Measurements from ENCODE around the gene SIDT2. TPM values are rescaled to one million over a fixed set of nuclear protein-coding genes. Genes with fewer than 3 reads are reported as not detected.

SIDT2 gene
- total and polyA plus RNA-seq, 2 of the 13 experiments (the other 11 are each of a cell fraction or from before 2014, with no cell fraction given): 11.5 to 28.0 TPM

GRCh38 chr11:117180020-117180419, 1.5 kb downstream of the SIDT2 start:
- POLR2A ChIA-PET: interaction anchor here (0.8 to 2.4 kb wide), 4 partner anchors 19 to 388 kb away, joined by 3 to 41 read pairs (median 4); partner anchors contain the start of genes APOA1, APOA5, PAFAH1B2 and TAGLN
- peaks cover 3 to 12% of the 10 kb centered on the region in 2 experiments; a peak in 4 of 5 replicates for H3K36me3 ChIP-seq (replicated peaks in 1 of 2; ENCODE audit: control insufficient read depth in 1 of 2, insufficient read depth in 2 of 2, low read length in 2 of 2)
- intact Hi-C loops (cut with micrococcal nuclease; ENCODE audit: unreplicated experiment): no loop called here
- in situ Hi-C loops (cut with HindIII; ENCODE audit: extremely low pct_ligation_motif_present, low pct_unique_long_range_greater_than_20kb): loop anchor here (5.0 kb wide), 1 partner anchor 42 kb away; no protein-coding TSS in a partner anchor
- peaks cover 48% of the 10 kb centered on the region for H3K4me1 ChIP-seq (ENCODE audit: insufficient read depth, low read length)
- CTCF ChIA-PET (ENCODE audit: low intra/inter-chr PET ratio, low total read pairs): interaction anchor here (1.6 to 1.9 kb wide), 2 partner anchors 47 to 52 kb away, joined by 7 to 32 read pairs; partner anchors contain the start of genes PCSK7 and RNF214
- TSS peak; percentile 53 for BruUV-seq (replicated peaks)
- H4K20me1 ChIP-seq (ENCODE audit: insufficient read depth, low read length): no peaks in the 10 kb centered on the region; the same call in 1 of the 2 replicates
- peak overlapping the region; percentile 73 for H3K27ac ChIP-seq (ENCODE audit: extremely low read length, insufficient read depth, low read length)
- DNase-seq (ENCODE audit: low spot score) (no peak), FAIRE-seq (peak; percentile 51), ATAC-seq (peak; percentile 0; the same call in 1 of the 3 replicates)
- peak overlapping the region; percentile 90 for H3K4me2 ChIP-seq (ENCODE audit: low read depth, low read length)
- H3K4me3 ChIP-seq (replicated peaks in 1 of 3; ENCODE audit: insufficient read depth in 1 of 3, low read depth in 2 of 3, low read length in 3 of 3): peak overlapping the region; percentile 82 to 97 (median 83)
- no peaks in the 10 kb centered on the region; a peak in 1 of 5 replicates for H3K27me3 ChIP-seq (ENCODE audit: control insufficient read depth in 1 of 2, insufficient read depth in 2 of 2, low read length in 2 of 2)
- H3K9ac ChIP-seq (ENCODE audit: insufficient read depth, low read depth, low read length): peak overlapping the region; percentile 79
- peaks cover 6% of the 10 kb centered on the region for H3K79me2 ChIP-seq (ENCODE audit: insufficient read depth, low read length)
- WGBS (ENCODE audit: low lambda C conversion rate): 2% methylated on average over 4 of the region's 4 CpGs
- H3K9me3 ChIP-seq (ENCODE audit: low read length): no peaks in the 10 kb centered on the region
- H2AFZ ChIP-seq (ENCODE audit: low read length): peak overlapping the region; percentile 83
- TF ChIP-seq ARID3A (IDR thresholded peaks at IDR 0.05; ENCODE audit: low read depth, low read length) (no peak), ZBTB25 (CRISPR knock-in tag; IDR thresholded peaks at IDR 0.05) (no peak), FOXP4 (CRISPR knock-in tag; IDR thresholded peaks at IDR 0.05) (no peak), NAIF1 (CRISPR knock-in tag; IDR thresholded peaks at IDR 0.05; ENCODE audit: borderline replicate concordance) (0 out of 2 replicates have a peak, but pooled peaks have one; percentile 6), ZNF362 (CRISPR knock-in tag; IDR thresholded peaks at IDR 0.05; ENCODE audit: borderline replicate concordance) (peak; percentile 63; the same call in 1 of the 2 replicates), PRDM15 (CRISPR knock-in tag; IDR thresholded peaks at IDR 0.05) (no peak), ZBTB43 (CRISPR knock-in tag; conservative IDR thresholded peaks at IDR 0.05) (no peak), SIN3A (IDR thresholded peaks at IDR 0.05; ENCODE audit: borderline replicate concordance, low read depth, low read length) (no peak), CSRNP2 (CRISPR knock-in tag; conservative IDR thresholded peaks at IDR 0.05; ENCODE audit: low read depth) (no peak)

All from HepG2 (cell line).